Cortex of kidney (tissue), 1 donor: Measurements from ENCODE around the gene UST.
"Not testable (repeated sequence)": the region's sequence is repeated elsewhere in the genome, so short reads cannot be mapped to it uniquely, and the experiment has no call there.

Source experiments
- DNase-seq: peaks from one replicate; lab custom pipeline; 2025; lab: John Stamatoyannopoulos, UW

The UST gene

DNA sequence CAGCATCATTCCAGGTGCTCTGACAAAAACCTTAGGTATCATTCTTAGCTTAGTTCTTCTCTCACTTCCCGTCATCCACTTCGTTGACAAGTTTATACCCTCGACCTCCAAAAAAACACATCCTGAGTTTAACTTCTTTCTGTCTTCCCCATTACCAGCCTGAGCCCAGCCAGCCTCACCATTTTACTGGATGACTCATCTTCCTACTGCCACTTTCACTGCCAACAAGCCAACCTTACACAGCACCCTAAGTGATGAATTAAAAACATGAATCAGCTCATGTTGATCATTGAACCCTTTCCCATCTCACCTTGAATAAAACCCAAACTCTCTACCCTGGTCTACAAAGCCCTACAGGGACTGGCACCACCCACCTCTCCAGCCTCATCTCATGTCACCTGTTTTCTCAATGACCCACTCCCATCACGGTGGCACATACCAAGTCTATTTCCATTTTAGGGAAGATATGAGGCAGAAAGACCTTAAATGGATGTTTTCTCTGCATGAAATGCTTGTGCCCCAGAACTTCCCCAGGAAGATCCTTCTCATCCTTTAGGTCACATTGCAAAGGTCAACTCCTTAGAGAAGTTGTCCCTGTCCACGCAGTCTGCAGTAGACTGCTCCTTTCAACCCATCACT lies 9.9 kb upstream of the UST start:
- DNase-seq = no peak

GRCh38 chr6:148737806-148738205 lies 9.0 kb upstream of the UST start:
- no peak for DNase-seq

GRCh38 chr6:148738946-148739821 lies 7.6 kb upstream of the UST start:
- no peak for DNase-seq

- DNase-seq = no peak
These were observed 7.1 kb upstream of the UST start for GRCh38 chr6:148739822-148740128.

DNA sequence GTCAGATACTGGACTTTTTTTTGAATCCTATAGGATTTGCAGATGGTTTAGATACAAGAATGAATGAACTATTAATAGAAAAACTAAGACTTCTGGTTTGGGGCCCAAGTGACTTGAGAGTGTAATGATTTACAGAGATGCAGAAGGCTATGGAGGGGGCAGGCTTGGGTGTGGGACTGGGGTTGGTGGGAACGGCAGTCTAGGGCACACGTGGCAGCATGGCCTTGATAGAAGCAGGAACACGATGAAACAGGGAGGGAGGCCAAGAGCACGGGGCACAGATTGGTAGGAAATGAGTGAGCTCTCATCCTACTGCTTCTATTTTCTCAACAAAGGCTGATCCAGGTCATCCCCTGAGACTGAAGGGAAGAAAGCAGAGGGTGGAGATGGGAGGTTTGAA lies 3.4 kb upstream of the UST start:
- DNase-seq = no peak

- no peak for DNase-seq
These were observed 904 bp upstream of the UST start for GRCh38 chr6:148745926-148746325.

DNA sequence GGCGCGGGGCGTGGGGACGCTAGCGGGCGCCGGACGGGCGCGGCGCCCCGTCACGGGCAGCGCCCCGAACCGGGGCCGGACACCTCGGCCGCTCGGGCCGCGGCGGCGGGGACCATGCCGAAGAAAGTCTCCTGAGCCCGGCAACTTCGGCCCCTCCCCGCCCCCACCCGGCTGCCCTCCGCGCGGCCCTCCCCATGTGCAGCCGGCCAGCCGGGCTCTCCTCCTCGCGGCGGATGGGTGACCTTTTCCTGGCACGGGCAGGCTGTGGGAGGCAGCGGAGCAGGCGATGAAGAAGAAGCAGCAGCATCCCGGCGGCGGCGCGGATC lies 278 bp downstream of the UST start:
- no peak for DNase-seq

GRCh38 chr6:148747471-148748165 lies 788 bp downstream of the UST start:
- no peak for DNase-seq

GRCh38 chr6:148749674-148750073 lies 2.8 kb downstream of the UST start:
- DNase-seq = no peak

- DNase-seq = no peak
These were observed 4.3 kb downstream of the UST start for GRCh38 chr6:148750838-148751792.

DNA sequence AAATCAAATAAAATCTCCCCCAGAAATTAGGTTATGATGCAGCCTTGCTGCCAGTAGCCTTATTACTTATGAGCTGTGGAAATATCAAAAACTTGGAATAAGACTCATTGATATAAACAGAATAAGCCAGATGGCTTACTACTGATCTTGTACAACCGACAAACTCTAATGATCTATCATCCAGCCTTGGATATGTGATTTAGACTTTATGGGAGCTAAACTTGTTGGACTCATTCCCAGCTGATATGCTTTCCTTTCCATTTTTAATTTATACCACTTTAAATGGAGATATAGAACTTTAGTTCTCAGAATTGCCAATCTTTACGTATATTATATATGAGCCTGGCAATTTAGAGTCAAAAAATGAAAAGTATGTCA lies 5.0 kb downstream of the UST start:
- no peak for DNase-seq

GRCh38 chr6:148755379-148755778 lies 8.5 kb downstream of the UST start:
- DNase-seq = not testable (repeated sequence)

DNA sequence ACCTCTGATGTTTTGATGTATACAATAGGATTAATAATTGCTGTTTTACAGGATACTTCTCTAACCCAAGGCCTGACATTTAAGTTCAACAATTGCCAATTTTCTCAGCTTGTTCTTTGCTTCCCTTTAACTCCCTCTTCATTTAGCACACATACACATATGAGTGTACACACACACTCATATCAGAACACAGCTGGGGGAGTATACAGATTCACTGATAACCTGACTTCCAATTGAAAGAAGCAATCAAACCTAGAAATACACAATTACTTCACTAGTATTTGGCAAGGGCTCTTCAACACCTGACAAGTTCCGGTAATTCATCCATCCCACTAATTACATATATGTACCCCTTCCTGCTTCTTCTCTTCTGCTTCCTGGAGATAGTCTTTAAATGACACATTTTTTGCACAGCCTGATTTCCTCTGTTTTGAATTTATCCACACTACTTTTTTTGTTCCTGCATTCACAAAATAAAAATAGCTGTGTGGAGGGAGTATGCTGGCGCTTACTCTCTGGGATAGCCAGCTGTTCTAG lies 11.2 kb downstream of the UST start:
- no peak for DNase-seq

- no peak for DNase-seq
These were observed 11.7 kb downstream of the UST start for GRCh38 chr6:148758492-148758891.

GRCh38 chr6:148760258-148760534 lies 13.4 kb downstream of the UST start:
- no peak for DNase-seq

DNA sequence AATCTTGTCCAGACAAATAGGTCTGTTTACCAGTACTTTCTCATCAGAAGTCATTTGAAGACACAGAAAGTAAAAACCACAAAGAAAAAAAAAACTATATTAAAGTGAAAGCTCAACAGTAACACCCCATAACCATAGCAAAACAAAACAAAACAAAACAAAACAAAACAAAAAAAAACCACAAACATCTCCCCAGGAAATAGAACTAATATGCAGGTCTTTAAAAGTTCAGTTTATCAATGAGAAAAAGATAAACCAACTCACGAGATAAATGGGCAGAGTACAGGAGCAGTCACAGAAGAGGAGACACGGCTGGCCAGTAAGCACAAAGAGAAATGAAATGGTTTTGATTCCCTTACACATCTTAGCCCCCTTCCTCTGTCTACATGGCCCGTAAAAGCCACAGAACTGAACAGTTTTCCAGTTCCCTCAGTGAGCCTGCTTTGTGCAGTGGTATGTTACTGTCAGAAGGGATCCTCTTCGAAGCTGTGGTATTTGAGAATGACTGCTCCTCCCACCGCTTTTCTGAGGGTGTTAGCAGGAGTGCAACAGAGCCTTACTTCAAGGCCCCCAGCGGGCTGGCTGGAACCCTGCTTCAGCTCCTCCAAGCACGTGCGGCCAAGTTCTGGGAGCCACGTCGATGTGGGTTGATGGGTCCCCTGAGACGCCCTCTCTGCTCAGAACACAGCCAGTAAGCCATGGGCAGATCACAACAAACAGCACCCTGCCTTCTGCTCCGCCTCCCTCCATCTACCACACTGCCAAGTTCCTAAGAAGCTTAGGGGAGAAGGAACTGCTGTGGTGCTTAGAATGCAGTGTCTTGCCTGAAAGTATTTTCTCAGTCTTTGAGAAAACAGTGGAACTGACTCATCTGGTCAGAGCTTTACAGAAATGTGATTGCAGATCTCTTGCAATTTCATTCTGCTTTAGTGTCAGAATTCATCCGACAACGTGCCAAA lies 14.0 kb downstream of the UST start:
- DNase-seq = no peak

GRCh38 chr6:148761527-148762011 lies 14.7 kb downstream of the UST start:
- DNase-seq = no peak

- DNase-seq = no peak
These were observed 15.4 kb downstream of the UST start for GRCh38 chr6:148762231-148762630.

DNA sequence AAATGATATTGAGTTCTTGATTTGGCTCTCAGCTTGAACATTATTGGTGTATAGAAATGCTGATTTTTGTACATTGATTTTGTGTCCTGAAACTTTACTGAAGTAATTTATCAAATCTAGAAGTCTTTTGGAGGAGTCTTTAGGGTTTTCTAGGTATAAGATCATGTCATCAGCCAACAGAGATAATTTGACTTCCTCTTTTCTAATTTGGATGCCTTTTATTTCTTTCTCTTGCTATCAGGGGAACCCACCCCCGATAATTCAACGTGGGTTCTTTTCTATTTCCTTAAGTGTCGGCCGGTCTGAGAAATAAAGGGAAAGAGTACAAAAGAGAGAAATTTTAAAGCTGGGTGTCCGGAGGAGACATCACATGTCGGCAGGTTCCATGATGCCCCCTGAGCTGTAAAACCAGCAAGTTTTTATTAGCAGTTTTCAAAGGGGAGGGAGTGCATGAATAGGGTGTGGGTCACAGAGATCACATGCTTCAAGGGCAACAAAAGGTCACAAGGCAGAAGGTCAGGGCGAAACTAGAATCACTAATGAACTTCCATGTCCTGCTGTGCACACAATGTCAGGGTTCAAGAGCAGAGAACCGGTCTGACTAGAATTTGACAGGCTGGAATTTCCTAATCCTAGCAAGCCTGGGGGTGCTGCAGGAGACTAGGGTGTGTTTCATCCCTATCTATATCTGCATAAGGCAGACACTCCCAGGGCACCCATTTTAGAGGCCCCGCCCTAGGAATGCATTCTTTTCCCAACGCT lies 17.6 kb downstream of the UST start:
- not testable (repeated sequence) for DNase-seq
